GM15510 (cell line): ENCODE measurements around the gene CHCT1.

Experiments used
- POLR2A ChIP-seq: IDR thresholded peaks from 3 replicates; pipeline ENCODE4 v1.6.1; 2011; ENCODE audit warnings: borderline replicate concordance; ENCODE audit not compliant: insufficient read length; ENCODE audit errors: extremely low read depth

The CHCT1 gene

GRCh38 chr17:60422162-60422665, at the start of gene CHCT1:
CHCT1 (plus strand) TSS chr17:60422489; CDS start chr17:60422593, 104 bp downstream.
- no peak for TF ChIP-seq POLR2A

DNA sequence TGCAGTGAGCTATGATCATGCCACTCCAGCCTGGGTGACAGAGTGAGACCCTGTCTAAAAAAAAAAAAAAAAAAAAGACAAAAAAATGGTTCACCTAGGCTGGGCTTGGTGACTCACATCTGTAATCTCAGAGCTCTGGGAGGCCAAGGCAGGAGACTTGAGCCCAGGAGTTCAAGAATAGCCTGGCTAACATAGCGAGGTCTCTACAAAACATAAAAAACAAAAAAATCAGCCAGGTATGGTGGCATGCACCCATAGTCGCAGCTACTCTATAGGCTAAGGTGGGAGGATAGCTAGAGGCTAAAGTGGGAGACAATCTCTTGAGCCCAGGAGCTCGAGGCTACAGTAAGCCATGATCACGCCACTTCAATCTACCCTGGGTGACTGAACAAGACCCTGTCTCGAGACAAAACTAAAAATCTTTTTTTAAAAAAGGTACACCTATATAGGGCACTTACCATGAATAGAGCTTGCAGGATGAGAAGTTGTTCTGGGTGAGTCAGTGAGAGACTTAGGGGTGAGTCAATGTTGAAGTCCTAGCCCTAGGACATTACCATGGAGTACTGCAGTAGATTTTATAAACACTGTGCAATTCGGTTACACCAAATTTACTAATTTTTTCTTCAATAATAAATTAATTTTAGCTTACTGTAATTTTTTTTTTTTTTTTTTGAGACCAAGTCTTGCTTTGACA, 49.4 kb upstream of the CHCT1 start:
- TF ChIP-seq POLR2A = no peak

- no peak for TF ChIP-seq POLR2A
These were observed 40.3 kb upstream of the CHCT1 start for GRCh38 chr17:60381958-60382357.

GRCh38 chr17:60383379-60383778, 38.9 kb upstream of the CHCT1 start:
- TF ChIP-seq POLR2A = no peak

GRCh38 chr17:60386147-60387058, 35.9 kb upstream of the CHCT1 start:
- no peak for TF ChIP-seq POLR2A

GRCh38 chr17:60387666-60388065, 34.6 kb upstream of the CHCT1 start:
- TF ChIP-seq POLR2A = no peak

DNA sequence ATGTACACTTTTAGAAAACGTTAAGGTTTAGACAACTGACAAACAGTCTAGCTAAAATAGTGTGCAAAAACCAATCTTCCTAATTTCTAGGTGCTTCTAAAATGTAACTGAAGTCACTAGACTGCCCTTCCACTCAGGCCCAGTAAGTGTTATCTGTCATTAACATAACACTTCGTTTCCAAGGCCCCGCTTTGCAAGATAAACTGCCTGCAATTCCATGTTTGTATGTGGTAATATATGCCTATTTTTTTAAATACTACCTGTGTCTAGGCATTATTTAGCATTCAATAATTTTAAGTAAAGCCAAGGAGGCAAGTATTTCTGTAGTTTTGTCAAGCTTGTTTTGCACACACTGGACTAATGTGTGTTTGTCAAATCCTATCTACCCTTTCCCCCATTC, 33.5 kb upstream of the CHCT1 start:
- no peak for TF ChIP-seq POLR2A

DNA sequence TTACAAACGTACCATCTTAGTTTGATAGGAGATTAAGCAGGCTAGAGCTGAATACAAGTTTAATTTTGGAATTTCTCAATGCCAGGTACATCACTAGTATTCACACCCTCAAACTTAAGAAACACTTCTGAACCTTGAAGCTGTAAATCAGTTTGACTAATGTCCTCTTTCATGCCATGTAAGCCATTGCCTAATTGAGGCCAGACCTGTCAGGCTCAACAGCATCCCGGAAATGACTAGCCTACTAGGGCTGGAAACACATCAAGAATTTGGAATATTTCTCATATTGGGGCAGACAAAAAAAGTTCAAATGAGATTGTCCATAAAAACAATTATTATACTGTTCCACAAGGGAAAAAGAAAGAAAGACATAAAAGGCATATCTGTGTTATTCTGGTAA, 32.1 kb upstream of the CHCT1 start:
- no peak for TF ChIP-seq POLR2A

GRCh38 chr17:60390925-60391470, 31.3 kb upstream of the CHCT1 start:
- TF ChIP-seq POLR2A = no peak

- no peak for TF ChIP-seq POLR2A
These were observed 30.7 kb upstream of the CHCT1 start for GRCh38 chr17:60391471-60392041.

DNA sequence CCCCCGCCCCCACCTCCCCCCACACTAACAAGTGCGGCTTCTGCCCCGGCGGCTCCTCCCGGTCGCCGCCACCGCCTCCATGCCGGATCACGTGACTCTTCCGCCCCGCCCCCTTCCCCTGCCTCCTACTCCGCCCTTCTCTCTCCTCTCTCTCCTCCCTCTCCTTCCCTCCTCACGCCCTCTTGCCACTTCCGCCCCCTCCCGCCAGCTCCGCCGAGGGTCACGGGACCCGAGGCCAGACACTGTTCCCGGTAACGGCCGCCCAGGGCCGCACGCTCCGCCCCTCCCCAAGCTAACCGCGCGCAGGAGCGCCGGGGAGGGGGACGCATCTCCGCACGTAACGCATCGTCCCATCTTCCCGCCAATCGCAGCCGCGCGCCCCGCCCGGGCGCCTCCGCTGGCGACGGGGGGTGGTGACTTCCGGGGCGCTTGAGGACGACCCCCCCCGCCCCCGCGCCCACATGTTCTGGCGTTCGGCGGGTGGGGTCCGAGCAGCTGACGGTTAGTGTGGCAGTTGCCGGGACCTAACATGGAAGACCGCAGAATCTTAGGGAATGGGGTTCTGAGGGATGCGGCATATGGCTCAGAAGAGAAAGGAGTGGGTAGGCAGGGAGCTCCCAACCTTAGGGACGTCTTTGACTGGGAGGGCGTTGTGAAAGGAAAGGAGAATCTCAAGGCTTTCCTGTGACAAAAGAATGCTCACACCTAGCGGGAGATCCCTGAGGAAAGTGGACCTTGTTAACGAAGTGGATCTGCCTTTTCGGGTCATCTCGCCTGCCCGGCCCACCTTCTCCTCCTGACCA, 30.0 kb upstream of the CHCT1 start, which contains the start of gene USP32:
Gene USP32 (minus strand): TSS at position 92 of the 803 bp plus-strand sequence. CDS start 194 bp downstream, outside the sequence.
- TF ChIP-seq POLR2A = peak; percentile 76

DNA sequence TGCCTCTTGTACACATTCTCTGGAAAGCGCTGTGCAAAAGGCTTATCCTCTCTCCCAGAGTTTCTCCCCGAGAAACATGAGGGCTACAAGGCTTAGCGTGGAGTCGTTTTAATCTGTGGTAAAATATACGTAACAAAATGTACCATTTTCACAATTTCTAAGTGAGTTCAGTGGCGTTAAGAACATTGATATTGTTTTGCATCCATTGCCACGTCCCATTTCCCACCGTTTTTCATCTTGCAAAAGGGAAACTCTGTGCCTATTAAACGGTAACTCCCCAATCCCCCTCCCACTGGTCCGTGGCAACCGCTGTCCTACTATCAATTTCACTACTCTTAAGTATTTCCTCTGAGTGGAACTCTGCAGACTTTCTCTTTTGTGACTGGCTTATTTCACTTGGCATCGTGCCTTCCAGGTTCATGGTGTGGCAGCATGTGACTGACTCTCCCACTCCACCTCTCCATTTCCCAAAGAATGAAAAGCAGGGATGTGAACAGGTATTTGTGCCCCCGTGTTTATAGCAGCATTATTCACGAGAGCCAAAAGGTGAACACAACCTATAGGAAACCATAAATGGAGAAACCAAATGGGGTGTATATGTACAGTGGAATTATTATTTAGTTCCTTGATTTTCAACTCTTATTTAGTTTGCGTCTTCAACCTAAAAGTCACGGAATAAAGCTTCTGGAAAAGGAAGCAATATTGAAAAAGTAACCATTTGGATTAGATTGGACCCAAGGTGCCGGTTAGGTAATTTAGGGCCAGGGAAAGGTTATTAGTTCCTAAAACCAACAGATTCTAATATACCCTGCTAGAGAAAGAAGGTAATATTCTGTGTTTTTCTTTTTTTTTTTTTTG, 29.2 kb upstream of the CHCT1 start:
- TF ChIP-seq POLR2A = no peak
